DMS 273 (cell line): ENCODE measurements around the gene RAB40AL.

Experiments used
- DNase-seq: peaks from one replicate; lab custom pipeline; 2025; ENCODE audit not compliant: unreplicated experiment; lab: John Stamatoyannopoulos, UW

The RAB40AL gene

GRCh38 chrX:102979536-102979935 is 42.5 kb downstream of the RAB40AL start:
- no peak for DNase-seq

- no peak for DNase-seq
Observed at GRCh38 chrX:102983205-102983604, 46.1 kb downstream of the RAB40AL start.

GRCh38 chrX:102985192-102985591 is 48.1 kb downstream of the RAB40AL start:
- no peak for DNase-seq
